Mesendoderm (in vitro differentiated cells): Measurements from ENCODE around the gene SLC17A8.

Source experiments
- DNase-seq: peaks from one replicate; pipeline ENCODE4 v3.0.0; 2013
- H2AK5ac ChIP-seq: 2 replicates; pipeline ENCODE4 v1.6.1; 2013; ENCODE audit warnings: low read length, inconsistent platforms
- H2BK120ac ChIP-seq: 2 replicates; pipeline ENCODE4 v1.6.1; 2013; ENCODE audit warnings: low read depth, mild to moderate bottlenecking, low read length, moderate library complexity, mixed read lengths
- H2BK15ac ChIP-seq: replicated peaks from 2 replicates; pipeline ENCODE4 v1.6.1; 2013; ENCODE audit warnings: low read depth, mild to moderate bottlenecking, moderate library complexity
- H2BK5ac ChIP-seq: 2 replicates; pipeline ENCODE4 v1.6.1; 2013; ENCODE audit warnings: low read length, inconsistent platforms
- H3K18ac ChIP-seq: 2 replicates; pipeline ENCODE4 v1.6.1; 2013; ENCODE audit warnings: mild to moderate bottlenecking, low read length, mixed read lengths
- H3K23ac ChIP-seq: one replicate; pipeline ENCODE4 v1.6.1; 2013; ENCODE audit warnings: low read length
- H3K27ac ChIP-seq: 2 replicates; pipeline ENCODE4 v1.5.1; 2013; ENCODE audit warnings: low read depth, mild to moderate bottlenecking, inconsistent platforms, low read length, moderate library complexity
- H3K27me3 ChIP-seq: 2 replicates; pipeline ENCODE4 v1.6.1; 2013; ENCODE audit warnings: low read length, control low read depth, mild to moderate bottlenecking, inconsistent platforms; ENCODE audit not compliant: insufficient read depth, poor library complexity
- H3K36me3 ChIP-seq: 2 replicates; pipeline ENCODE4 v1.6.1; 2013; ENCODE audit warnings: low read length, inconsistent platforms; ENCODE audit not compliant: control insufficient read depth, insufficient read depth
- H3K4ac ChIP-seq: one replicate; pipeline ENCODE4 v1.6.1; 2013; ENCODE audit warnings: low read depth, mild to moderate bottlenecking, low read length, moderate library complexity
- H3K4me1 ChIP-seq: 2 replicates; pipeline ENCODE4 v1.6.1; 2013; ENCODE audit warnings: low read depth, low read length, inconsistent platforms; ENCODE audit not compliant: control insufficient read depth
- H3K4me2 ChIP-seq: 2 replicates; pipeline ENCODE4 v1.6.1; 2013; ENCODE audit warnings: low read length
- H3K4me3 ChIP-seq: 2 replicates; pipeline ENCODE4 v1.5.1; 2013; ENCODE audit warnings: mild to moderate bottlenecking, low read length
- H3K56ac ChIP-seq: one replicate; pipeline ENCODE4 v1.6.1; 2013; ENCODE audit warnings: low read length
- H3K79me1 ChIP-seq: 2 replicates; pipeline ENCODE4 v1.6.1; 2013; ENCODE audit warnings: low read length, inconsistent platforms
- H3K79me2 ChIP-seq: 2 replicates; pipeline ENCODE4 v1.6.1; 2013; ENCODE audit warnings: mild to moderate bottlenecking, low read length; ENCODE audit not compliant: control insufficient read depth, insufficient read depth
- H3K9ac ChIP-seq: 2 replicates; pipeline ENCODE4 v1.6.1; 2013; ENCODE audit warnings: low read length, inconsistent platforms
- H4K5ac ChIP-seq: one replicate; pipeline ENCODE4 v1.6.1; 2013; ENCODE audit warnings: low read length
- H4K8ac ChIP-seq: one replicate; pipeline ENCODE4 v1.6.1; 2013; ENCODE audit warnings: low read depth, mild to moderate bottlenecking, control low read depth, low read length, moderate library complexity
- WGBS: extraction: QIAGEN DNeasy Blood & Tissue Kit; methylation state at CpG from one replicate; pipeline ENCODE4 v1.1.7; 2013; ENCODE audit warnings: low lambda C conversion rate, missing lambda C conversion rate; ENCODE audit not compliant: insufficient coverage; ENCODE audit errors: extremely low coverage; 5-methylcytosine and 5-hydroxymethylcytosine counted together

The SLC17A8 gene

GRCh38 chr12:100404769-100405407 is 48.0 kb downstream of the SLC17A8 start:
- Histone ChIP-seq H3K23ac (no peak overlapping the region), H3K4me2 (no peak overlapping the region), H2AK5ac (no peak overlapping the region), H3K79me1 (no peaks in the 10 kb centered on the region), H2BK15ac (no peak overlapping the region), H3K4me3 (no peak overlapping the region), H3K9ac (no peak overlapping the region), H3K4me1 (no peaks in the 10 kb centered on the region), H3K36me3 (no peaks in the 10 kb centered on the region), H4K5ac (no peak overlapping the region), H2BK5ac (no peak overlapping the region), H3K56ac (no peak overlapping the region), H3K27ac (no peak overlapping the region), H3K27me3 (no peaks in the 10 kb centered on the region), H2BK120ac (no peak overlapping the region), H4K8ac (no peak overlapping the region), H3K4ac (no peak overlapping the region), H3K79me2 (no peaks in the 10 kb centered on the region), H3K18ac (no peak overlapping the region)
- WGBS: no CpG with 5 or more reads among the region's 10 CpGs
- peak; percentile 94 for DNase-seq

DNA sequence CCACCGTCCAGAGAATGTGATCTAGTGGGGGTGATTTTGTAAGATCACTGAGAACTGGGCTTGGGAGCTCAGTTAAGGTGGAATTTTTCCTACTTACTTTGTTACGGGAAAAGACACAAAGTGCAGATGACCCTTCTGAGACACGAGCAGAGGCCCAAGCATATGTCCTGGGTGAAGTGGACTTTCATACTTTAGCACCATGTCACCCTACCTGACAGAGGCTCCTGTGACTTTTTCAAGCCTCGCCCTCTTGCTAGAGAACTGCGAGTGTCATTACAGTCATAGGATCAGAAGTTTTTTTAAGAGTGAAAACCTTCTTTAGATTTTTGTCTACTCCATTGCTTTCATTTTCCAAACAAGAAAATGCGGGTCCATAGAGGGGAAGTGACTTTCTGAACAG is 56.1 kb downstream of the SLC17A8 start:
- DNase-seq: no peak
- H3K27me3 ChIP-seq: no peaks in the 10 kb centered on the region
- H2BK120ac ChIP-seq: no peak overlapping the region
- H4K8ac ChIP-seq: no peak overlapping the region
- no peak overlapping the region for H2BK15ac ChIP-seq
- H3K56ac ChIP-seq: no peak overlapping the region
- no peaks in the 10 kb centered on the region for H3K79me1 ChIP-seq
- no peak overlapping the region for H3K9ac ChIP-seq
- H3K23ac ChIP-seq: no peak overlapping the region
- no peak overlapping the region for H2BK5ac ChIP-seq
- H3K4ac ChIP-seq: no peak overlapping the region
- peaks cover 2% of the 10 kb centered on the region for H3K4me1 ChIP-seq
- H2AK5ac ChIP-seq: no peak overlapping the region
- no peak overlapping the region for H3K4me2 ChIP-seq
- H3K4me3 ChIP-seq: no peak overlapping the region
- H4K5ac ChIP-seq: no peak overlapping the region
- H3K27ac ChIP-seq: no peak overlapping the region
- H3K18ac ChIP-seq: no peak overlapping the region
- no CpG with 5 or more reads among the region's 6 CpGs for WGBS
- H3K36me3 ChIP-seq: no peaks in the 10 kb centered on the region
- H3K79me2 ChIP-seq: no peaks in the 10 kb centered on the region

GRCh38 chr12:100414739-100415138 is 57.9 kb downstream of the SLC17A8 start:
- Histone ChIP-seq H3K4ac (no peak overlapping the region), H3K4me1 (peaks cover 2% of the 10 kb centered on the region)
- no CpG with 5 or more reads among the region's 4 CpGs for WGBS

GRCh38 chr12:100422646-100423045 is 65.8 kb downstream of the SLC17A8 start:
- H2BK120ac ChIP-seq: no peak overlapping the region
- no peak overlapping the region for H4K8ac ChIP-seq
- DNase-seq: no peak
- no peak overlapping the region for H3K4ac ChIP-seq
- no peak overlapping the region for H3K9ac ChIP-seq
- H3K23ac ChIP-seq: no peak overlapping the region
- no peaks in the 10 kb centered on the region for H3K79me1 ChIP-seq
- H3K18ac ChIP-seq: no peak overlapping the region
- no peak overlapping the region for H3K4me3 ChIP-seq
- H4K5ac ChIP-seq: no peak overlapping the region
- H3K4me1 ChIP-seq: no peaks in the 10 kb centered on the region
- no peaks in the 10 kb centered on the region for H3K27me3 ChIP-seq
- no peak overlapping the region for H3K4me2 ChIP-seq
- no peak overlapping the region for H2AK5ac ChIP-seq
- no peaks in the 10 kb centered on the region for H3K36me3 ChIP-seq
- H2BK15ac ChIP-seq: no peak overlapping the region
- no peak overlapping the region for H3K56ac ChIP-seq
- H3K27ac ChIP-seq: no peak overlapping the region
- H2BK5ac ChIP-seq: no peak overlapping the region
- no peaks in the 10 kb centered on the region for H3K79me2 ChIP-seq

More at GRCh38 chr12:100414739-100415138, 57.9 kb downstream of the SLC17A8 start:
- Histone ChIP-seq H3K4me3 (no peak overlapping the region), H2BK15ac (no peak overlapping the region), H3K36me3 (no peaks in the 10 kb centered on the region), H3K79me2 (no peaks in the 10 kb centered on the region), H3K27ac (no peak overlapping the region), H2BK5ac (no peak overlapping the region), H3K27me3 (no peaks in the 10 kb centered on the region), H3K4me2 (no peak overlapping the region), H4K8ac (no peak overlapping the region), H3K18ac (no peak overlapping the region), H2AK5ac (no peak overlapping the region), H2BK120ac (no peak overlapping the region), H4K5ac (no peak overlapping the region), H3K23ac (no peak overlapping the region), H3K9ac (no peak overlapping the region), H3K79me1 (no peaks in the 10 kb centered on the region), H3K56ac (no peak overlapping the region)
- DNase-seq: peak; percentile 44

DNA sequence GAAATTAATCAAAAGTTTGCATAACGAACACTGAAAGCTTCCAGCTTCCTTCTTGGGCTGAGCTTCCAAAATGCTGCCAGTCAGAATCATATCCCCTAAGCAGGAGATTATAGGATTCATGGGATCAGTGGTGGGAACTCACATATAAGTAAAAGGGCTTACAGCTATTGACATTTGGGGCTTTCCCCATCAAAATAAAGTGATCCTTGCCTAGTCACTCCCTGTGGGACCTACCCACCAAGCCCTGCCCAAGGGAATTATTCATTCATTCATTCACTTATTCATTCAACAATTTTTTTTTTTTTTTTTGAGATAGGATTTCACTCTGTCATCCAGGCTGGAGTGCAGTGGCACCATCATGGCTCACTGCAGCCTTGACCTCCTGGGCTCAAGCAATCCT is 69.3 kb downstream of the SLC17A8 start:
- H2BK5ac ChIP-seq: no peak overlapping the region
- H2AK5ac ChIP-seq: no peak overlapping the region
- no peaks in the 10 kb centered on the region for H3K79me1 ChIP-seq
- no CpG with 5 or more reads among the region's 1 CpG for WGBS
- H3K79me2 ChIP-seq: no peaks in the 10 kb centered on the region
- no peak for DNase-seq
- no peak overlapping the region for H4K5ac ChIP-seq
- H2BK120ac ChIP-seq: no peak overlapping the region
- no peaks in the 10 kb centered on the region for H3K4me1 ChIP-seq
- no peak overlapping the region for H3K18ac ChIP-seq
- no peak overlapping the region for H3K27ac ChIP-seq
- H3K4me3 ChIP-seq: no peak overlapping the region
- H3K4me2 ChIP-seq: no peak overlapping the region
- H3K56ac ChIP-seq: no peak overlapping the region
- no peaks in the 10 kb centered on the region for H3K27me3 ChIP-seq
- no peaks in the 10 kb centered on the region for H3K36me3 ChIP-seq
- H3K23ac ChIP-seq: no peak overlapping the region
- no peak overlapping the region for H3K9ac ChIP-seq
- H3K4ac ChIP-seq: no peak overlapping the region
- no peak overlapping the region for H4K8ac ChIP-seq
- no peak overlapping the region for H2BK15ac ChIP-seq

DNA sequence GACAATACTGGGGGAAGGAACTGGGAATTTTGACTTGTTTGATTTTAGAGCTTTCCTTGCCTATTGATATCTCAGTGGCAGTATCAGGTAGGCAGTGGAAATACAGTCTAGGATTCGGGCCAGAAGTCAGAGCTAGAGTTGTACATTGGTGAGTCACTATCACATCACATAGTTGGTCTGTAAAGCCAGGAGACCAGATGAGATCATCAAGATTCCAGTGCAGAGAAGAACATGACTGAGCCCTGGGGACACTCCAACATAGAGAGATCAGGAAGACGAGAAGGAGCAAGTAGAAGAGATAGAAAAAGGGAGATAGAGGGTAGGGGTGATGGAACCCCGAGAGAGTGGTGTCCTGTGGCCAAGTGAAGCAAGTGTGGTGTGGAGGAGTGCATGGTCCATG is 70.2 kb downstream of the SLC17A8 start:
- Histone ChIP-seq H3K23ac (no peak overlapping the region), H3K56ac (no peak overlapping the region), H2BK15ac (no peak overlapping the region), H3K4me1 (no peaks in the 10 kb centered on the region), H3K27me3 (no peaks in the 10 kb centered on the region), H3K4ac (no peak overlapping the region), H3K4me3 (no peak overlapping the region), H3K27ac (no peak overlapping the region), H3K79me1 (no peaks in the 10 kb centered on the region), H3K18ac (no peak overlapping the region), H3K4me2 (no peak overlapping the region), H4K8ac (no peak overlapping the region), H4K5ac (no peak overlapping the region), H3K36me3 (no peaks in the 10 kb centered on the region), H3K9ac (no peak overlapping the region), H2BK120ac (no peak overlapping the region), H3K79me2 (no peaks in the 10 kb centered on the region), H2AK5ac (no peak overlapping the region), H2BK5ac (no peak overlapping the region)
- WGBS: no CpG with 5 or more reads among the region's 3 CpGs
- no peak for DNase-seq
